SK-N-SH (cell line): ENCODE measurements around the gene PHKB.

Experiments
- CTCF ChIP-seq: fragments of 200-600 bp; sonication (generic); IDR thresholded peaks from 2 replicates; pipeline ENCODE4 v1.6.1; 2017; ENCODE audit warnings: antibody characterized with exemption, mild to moderate bottlenecking, moderate library complexity
- EZH2phosphoT487 ChIP-seq: fragments of 200-600 bp; sonication (generic); IDR thresholded peaks from 2 replicates; pipeline ENCODE4 v1.6.1; 2017; ENCODE audit warnings: low read depth, mixed run types, mild to moderate bottlenecking, antibody characterized with exemption, moderate library complexity, borderline replicate concordance
- GABPA ChIP-seq: IDR thresholded peaks from 2 replicates; pipeline ENCODE4 v1.4.0; 2012; ENCODE audit warnings: low read depth, mild to moderate bottlenecking
- MAX ChIP-seq: IDR thresholded peaks from 2 replicates; pipeline ENCODE4 v1.4.0; 2012; ENCODE audit warnings: low read depth
- POLR2AphosphoS5 ChIP-seq: IDR thresholded peaks from 2 replicates; pipeline ENCODE4 v1.6.1; 2012; ENCODE audit warnings: low read depth, low read length
- RAD21 ChIP-seq: IDR thresholded peaks from 2 replicates; pipeline ENCODE4 v1.6.1; 2012; ENCODE audit warnings: mild to moderate bottlenecking, low read length
- ZBTB33 ChIP-seq: IDR thresholded peaks from 2 replicates; pipeline ENCODE4 v1.4.0; 2012; ENCODE audit warnings: low read depth, borderline replicate concordance

- TF ChIP-seq POLR2AphosphoS5 (no peak), RAD21 (no peak), CTCF (no peak), GABPA (no peak), MAX (no peak), EZH2phosphoT487 (no peak), ZBTB33 (no peak)
Observed at GRCh38 chr16:47506800-47507199, 45.7 kb downstream of the PHKB start.
